Testis (tissue), 3 donors: Measurements from ENCODE around the gene ZMYND10. TPM values are rescaled to one million over a fixed set of nuclear protein-coding genes. Genes with fewer than 3 reads are reported as not detected.

Source experiments
- DNase-seq: peaks from one replicate; pipeline ENCODE4 v3.0.0-alpha.2; 2019
- H3K27ac ChIP-seq, 2 donors: fragments of 200-600 bp; sonication (generic); one replicate each; pipeline ENCODE4 v1.5.1; 2019
- H3K27me3 ChIP-seq: fragments of 200-600 bp; sonication (generic); one replicate; pipeline ENCODE4 v1.5.1; 2019
- H3K36me3 ChIP-seq: fragments of 200-600 bp; sonication (generic); one replicate; pipeline ENCODE4 v1.5.1; 2017; ENCODE audit warnings: low read depth; ENCODE audit errors: missing control alignments
- H3K4me1 ChIP-seq: fragments of 200-600 bp; sonication (generic); one replicate; pipeline ENCODE4 v1.5.1; 2019
- H3K4me3 ChIP-seq, 2 donors: fragments of 200-600 bp; sonication (generic); one replicate each; pipeline ENCODE4 v1.5.1; 2017 to 2019
- H3K9me3 ChIP-seq: fragments of 200-600 bp; sonication (generic); one replicate; pipeline ENCODE4 v1.5.1; 2017
- POLR2A ChIP-seq: fragments of 450-650 bp; IDR thresholded peaks from one replicate; pipeline ENCODE4 v1.6.1; 2017; ENCODE audit warnings: antibody characterized with exemption, mild to moderate bottlenecking, moderate library complexity
- WGBS, 2 donors: methylation state at CpG; one replicate each; pipeline ENCODE4 v1.1.5; 2018; 5-methylcytosine and 5-hydroxymethylcytosine counted together
- intact Hi-C: fragments of 100-400 bp; cut with DNase I; formaldehyde crosslinking; loops from one replicate; pipeline ENCODE4 v1.15.1; 2023; ENCODE audit warnings: low total_unique reads
- polyA plus RNA-seq: library from polyadenylated mRNA; stranded (reverse); fragments of 350-450 nt; fragmentation: Illumina TruSeq; extraction: RNeasy Lipid Tissue Mini Kit (QIAGEN cat#74804); gene quantifications from one replicate; pipeline ENCODE4 v1.2.3, GENCODE V29; 2014; ENCODE audit warnings: low read depth, low replicate concordance; ENCODE audit not compliant: insufficient read depth
- total RNA-seq, 2 donors: library from RNA; depleted of rRNA; stranded (reverse); fragments of >200 nt; gene quantifications; one replicate each; pipeline ENCODE4 v1.2.3, GENCODE V29; 2016
- TF ChIP-seq, protein P1 (sequence below), 3 experiments: fragments of 450-650 bp in 2 of 3; fragments of 200-600 bp in 1 of 3; sonication (generic) in 1 of 3; IDR thresholded peaks; one replicate each; pipeline ENCODE4 v1.5.1; 2016 to 2019; ENCODE audit warnings: antibody characterized with exemption in 3 of 3, mild to moderate bottlenecking in 2 of 3, moderate library complexity in 1 of 3

The ZMYND10 gene
- total and polyA plus RNA-seq, 3 donors from 2014 or later = 241 to 763 (median 335) TPM

DNA sequence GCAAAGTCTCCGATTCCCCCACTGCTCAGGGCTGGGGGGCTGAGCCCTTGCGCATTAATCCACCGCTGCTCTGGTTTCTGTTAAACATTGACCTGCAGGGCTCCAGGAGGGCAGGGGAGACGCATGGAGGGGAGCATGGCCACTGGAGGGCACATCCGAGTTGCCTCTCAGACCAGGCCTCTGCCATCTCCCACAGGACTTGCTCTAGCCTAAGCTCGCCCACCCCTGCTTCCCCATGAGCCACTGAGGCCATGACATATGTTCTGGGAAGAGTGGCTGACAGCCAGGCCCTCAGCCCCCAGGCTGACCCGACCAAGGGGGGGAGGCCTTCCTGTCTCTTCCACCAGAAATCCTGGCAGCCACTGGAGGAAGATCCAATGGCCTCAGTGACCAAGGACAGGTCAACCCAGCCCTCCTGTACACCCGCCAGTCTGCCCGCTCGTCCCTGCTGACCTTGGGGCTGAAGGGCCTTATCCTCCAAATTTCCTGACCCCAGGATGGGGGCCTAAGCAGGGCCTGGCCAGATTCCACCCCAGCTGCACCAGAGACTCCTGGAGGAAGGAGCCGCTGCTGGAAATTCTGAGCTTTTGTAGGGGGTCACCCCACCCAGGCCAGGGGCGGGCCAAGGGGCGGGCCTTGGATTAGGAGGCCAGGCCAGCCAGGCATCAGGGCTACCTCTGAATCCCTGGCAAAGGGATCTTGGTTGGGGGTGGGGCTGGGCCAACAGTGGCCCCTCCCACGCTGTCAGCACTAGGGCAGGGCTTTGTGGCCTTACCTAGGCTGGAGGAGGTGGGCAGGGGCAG is 42.3 kb downstream of the ZMYND10 start, which contains the start of gene HYAL1:
HYAL1 (minus strand) TSS at position 562 of the 803 bp plus-strand sequence. CDS start 618 bp downstream, outside the sequence.
- Histone ChIP-seq H3K27me3 (no peaks in the 10 kb centered on the region), H3K9me3 (no peaks in the 10 kb centered on the region), H3K4me1 (peaks cover 24% of the 10 kb centered on the region), H3K4me3 (no peak within 1 kb of the TSS), H3K36me3 (no peaks in the 10 kb centered on the region), H3K27ac (peak within 1 kb of the TSS; percentile 55 to 62)
- DNase-seq = no peak
- intact Hi-C loops = no loop called here
- WGBS, 2 donors = 52 to 69% methylated on average over 3 to 14 of the region's 14 CpGs
- TF ChIP-seq, protein P1, sequence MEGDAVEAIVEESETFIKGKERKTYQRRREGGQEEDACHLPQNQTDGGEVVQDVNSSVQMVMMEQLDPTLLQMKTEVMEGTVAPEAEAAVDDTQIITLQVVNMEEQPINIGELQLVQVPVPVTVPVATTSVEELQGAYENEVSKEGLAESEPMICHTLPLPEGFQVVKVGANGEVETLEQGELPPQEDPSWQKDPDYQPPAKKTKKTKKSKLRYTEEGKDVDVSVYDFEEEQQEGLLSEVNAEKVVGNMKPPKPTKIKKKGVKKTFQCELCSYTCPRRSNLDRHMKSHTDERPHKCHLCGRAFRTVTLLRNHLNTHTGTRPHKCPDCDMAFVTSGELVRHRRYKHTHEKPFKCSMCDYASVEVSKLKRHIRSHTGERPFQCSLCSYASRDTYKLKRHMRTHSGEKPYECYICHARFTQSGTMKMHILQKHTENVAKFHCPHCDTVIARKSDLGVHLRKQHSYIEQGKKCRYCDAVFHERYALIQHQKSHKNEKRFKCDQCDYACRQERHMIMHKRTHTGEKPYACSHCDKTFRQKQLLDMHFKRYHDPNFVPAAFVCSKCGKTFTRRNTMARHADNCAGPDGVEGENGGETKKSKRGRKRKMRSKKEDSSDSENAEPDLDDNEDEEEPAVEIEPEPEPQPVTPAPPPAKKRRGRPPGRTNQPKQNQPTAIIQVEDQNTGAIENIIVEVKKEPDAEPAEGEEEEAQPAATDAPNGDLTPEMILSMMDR (IDR thresholded peaks at IDR 0.05) = no peak
- TF ChIP-seq POLR2A = no peak

GRCh38 chr3:50302095-50303012 is 43.2 kb downstream of the ZMYND10 start:
- no peak for DNase-seq
- Histone ChIP-seq H3K4me3 (no peak overlapping the region), H3K27ac (peak overlapping the region; percentile 55 to 62), H3K27me3 (no peaks in the 10 kb centered on the region), H3K9me3 (no peaks in the 10 kb centered on the region), H3K36me3 (no peaks in the 10 kb centered on the region), H3K4me1 (peaks cover 25% of the 10 kb centered on the region)
- TF ChIP-seq, protein P1 (IDR thresholded peaks at IDR 0.05) = no peak
- TF ChIP-seq POLR2A = no peak
- intact Hi-C loops = no loop called here
- 88% methylated on average over 20 to 32 of the region's 32 CpGs for WGBS, 2 donors

- H3K36me3 ChIP-seq = no peaks in the 10 kb centered on the region
- no peaks in the 10 kb centered on the region for H3K27me3 ChIP-seq
- peak overlapping the region in 1 of 2 donors; percentile 85 for H3K27ac ChIP-seq
- peaks cover 25% of the 10 kb centered on the region for H3K4me1 ChIP-seq
- TF ChIP-seq, protein P1 (IDR thresholded peaks at IDR 0.05) = no peak
- TF ChIP-seq POLR2A = no peak
- DNase-seq = no peak
- 85 to 96% methylated on average over 5 to 6 of the region's 6 CpGs for WGBS, 2 donors
- intact Hi-C loops = no loop called here
- no peak overlapping the region for H3K4me3 ChIP-seq
- no peaks in the 10 kb centered on the region for H3K9me3 ChIP-seq
These were observed 44.8 kb downstream of the ZMYND10 start for GRCh38 chr3:50300681-50301254.

DNA sequence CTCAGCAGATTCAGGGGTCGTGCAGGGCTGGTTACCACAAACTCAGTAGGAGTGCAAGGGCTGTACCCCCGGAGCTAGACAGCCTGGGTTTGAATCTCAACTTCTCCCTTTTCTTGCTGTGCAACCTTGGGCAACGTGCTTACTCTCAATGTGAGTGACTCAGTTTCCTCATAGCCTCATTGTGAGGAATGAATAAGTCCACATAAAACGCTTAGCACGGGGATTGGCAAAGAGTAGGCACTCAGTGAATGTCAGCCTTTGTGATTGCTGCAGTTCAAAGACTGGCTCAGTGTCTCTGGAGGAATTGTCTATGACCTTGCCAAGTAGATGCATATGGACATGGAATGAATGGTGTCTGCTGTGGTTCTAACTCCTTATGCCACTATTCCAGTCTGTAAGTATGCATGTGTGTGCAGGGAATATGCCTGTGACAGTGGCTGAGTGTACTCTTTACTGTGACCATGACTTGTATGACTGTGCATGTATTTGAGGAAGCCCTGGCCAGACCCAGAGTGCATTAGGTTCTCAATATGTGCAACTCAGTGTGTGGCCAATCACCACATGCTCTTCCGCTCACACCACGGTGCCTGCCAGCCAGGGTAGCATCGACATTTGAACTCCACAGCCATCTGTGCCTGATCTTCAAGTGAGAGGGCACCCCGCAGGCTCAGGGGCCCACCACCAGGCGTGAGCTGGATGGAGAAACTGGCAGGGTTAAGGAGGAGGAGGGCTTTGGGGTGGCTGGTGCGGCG is 45.4 kb downstream of the ZMYND10 start:
- 44 to 57% methylated on average over 12 of the region's 12 CpGs for WGBS, 2 donors
- H3K36me3 ChIP-seq = no peaks in the 10 kb centered on the region
- peaks cover 25% of the 10 kb centered on the region for H3K4me1 ChIP-seq
- no peaks in the 10 kb centered on the region for H3K9me3 ChIP-seq
- no peaks in the 10 kb centered on the region for H3K27me3 ChIP-seq
- intact Hi-C loops = no loop called here
- H3K4me3 ChIP-seq = peak overlapping the region; percentile 63 to 81
- peak overlapping the region; percentile 12 to 85 for H3K27ac ChIP-seq
- DNase-seq = no peak
- TF ChIP-seq, protein P1 (IDR thresholded peaks at IDR 0.05) = no peak
- no peak for TF ChIP-seq POLR2A
